ENCODE results near the gene NMNAT2.

GRCh38 chr1:183241471-183241870 is 176.7 kb downstream of the NMNAT2 start:
- no peak for TF ChIP-seq CTCF (IDR thresholded peaks at IDR 0.05)
- TF ChIP-seq POLR2A (IDR thresholded peaks at IDR 0.05) = no peak
- TF ChIP-seq EP300 (IDR thresholded peaks at IDR 0.05) = no peak
